G401 (cell line): ENCODE results near the gene BCL2L12. TPM values are rescaled to one million over a fixed set of nuclear protein-coding genes. Genes with fewer than 3 reads are reported as not detected.
"Not testable (repeated sequence)": the region's sequence is repeated elsewhere in the genome, so short reads cannot be mapped to it uniquely, and the experiment has no call there.

Experiments
- DNase-seq: peaks from one replicate; pipeline ENCODE4 v3.0.0-alpha.2; 2015; ENCODE audit warnings: low spot score
- in situ Hi-C: cut with HindIII; loops from 2 replicates; pipeline ENCODE4 v1.10.0; 2016; ENCODE audit warnings: low sequenced_read_pairs, mixed read lengths
- total RNA-seq: library from RNA; depleted of rRNA; stranded (reverse); fragments of >200 nt; shearing (Covaris generic); gene quantifications from 2 replicates; pipeline ENCODE4 v1.2.3, GENCODE V29; 2014; rRNA removed

The BCL2L12 gene
- 8.1 and 13.9 TPM in 2 replicates for total RNA-seq

- in situ Hi-C loops, result no loop called here
- peak; percentile 93 for DNase-seq
Measured at GRCh38 chr19:49665351-49666119, at the start of gene BCL2L12, which contains the start of gene IRF3. TSS of gene BCL2L12 (plus strand) at chr19:49665933. CDS start at chr19:49666693, 760 bp downstream. TSS of gene IRF3 (minus strand) at chr19:49665857. CDS start at chr19:49664838, 1,019 bp downstream.

- in situ Hi-C loops, result no loop called here
- DNase-seq, result no peak
Measured at GRCh38 chr19:49616532-49616931, 49.2 kb upstream of the BCL2L12 start.

- no peak for DNase-seq
- in situ Hi-C loops, result no loop called here
Measured at GRCh38 chr19:49616945-49617344, 48.8 kb upstream of the BCL2L12 start.

- in situ Hi-C loops, DNase-seq: not testable (repeated sequence)
Measured at GRCh38 chr19:49617860-49618259, 47.9 kb upstream of the BCL2L12 start.

GRCh38 chr19:49624967-49625910 lies 40.5 kb upstream of the BCL2L12 start:
- in situ Hi-C loops, result no loop called here
- no peak for DNase-seq

- DNase-seq, result no peak
- in situ Hi-C loops, result no loop called here
Measured at GRCh38 chr19:49626226-49626625, 39.5 kb upstream of the BCL2L12 start.

- no peak for DNase-seq
- in situ Hi-C loops, result no loop called here
Measured at GRCh38 chr19:49629659-49630058, 36.1 kb upstream of the BCL2L12 start.

GRCh38 chr19:49631014-49631588 lies 34.6 kb upstream of the BCL2L12 start:
- in situ Hi-C loops, result no loop called here
- peak; percentile 40 for DNase-seq

GRCh38 chr19:49631610-49632192 lies 34.0 kb upstream of the BCL2L12 start:
- in situ Hi-C loops, result no loop called here
- DNase-seq, result no peak

GRCh38 chr19:49632576-49632975 lies 33.2 kb upstream of the BCL2L12 start:
- in situ Hi-C loops, result no loop called here
- DNase-seq, result no peak

GRCh38 chr19:49633273-49633672 lies 32.5 kb upstream of the BCL2L12 start:
- in situ Hi-C loops, DNase-seq: not testable (repeated sequence)

GRCh38 chr19:49635530-49636232 lies 30.1 kb upstream of the BCL2L12 start:
- in situ Hi-C loops, result no loop called here

GRCh38 chr19:49636233-49636932 lies 29.4 kb upstream of the BCL2L12 start:
- no peak for DNase-seq
- in situ Hi-C loops, result no loop called here

More at GRCh38 chr19:49635530-49636232, 30.1 kb upstream of the BCL2L12 start:
- no peak for DNase-seq

GRCh38 chr19:49637821-49638738 lies 27.7 kb upstream of the BCL2L12 start:
- in situ Hi-C loops, result no loop called here
- peak; percentile 21 for DNase-seq

GRCh38 chr19:49639401-49640112 lies 26.2 kb upstream of the BCL2L12 start:
- peak; percentile 19 for DNase-seq
- in situ Hi-C loops, result no loop called here

GRCh38 chr19:49640113-49640898 lies 25.4 kb upstream of the BCL2L12 start, which contains the start of gene RRAS:
TSS of gene RRAS (minus strand) at chr19:49640143. CDS start at chr19:49640098, 45 bp downstream.
- DNase-seq, result peak; percentile 99
- in situ Hi-C loops, result no loop called here
